Liver (tissue), 9 donors: ENCODE results near the gene SLC38A11. TPM values are rescaled to one million over a fixed set of nuclear protein-coding genes. Genes with fewer than 3 reads are reported as not detected.

Experiments used
- DNase-seq: peaks from one replicate; pipeline ENCODE4 v3.0.0-alpha.2; 2017; ENCODE audit warnings: low spot score
- H3K27ac ChIP-seq, 2 donors: one replicate each; pipeline ENCODE4 v1.7.0; 2013; ENCODE audit warnings: inconsistent platforms in 2 of 2, low read length in 2 of 2, control low read depth in 1 of 2, low read depth in 1 of 2, mild to moderate bottlenecking in 1 of 2
- H3K27me3 ChIP-seq, 4 donors: one replicate each; pipeline versions ENCODE4 v1.6.1 to v1.7.0; 2013; ENCODE audit warnings: low read length in 3 of 4, inconsistent platforms in 1 of 4, mild to moderate bottlenecking in 1 of 4, moderate library complexity in 1 of 4; ENCODE audit not compliant: control insufficient read depth in 4 of 4, insufficient read depth in 4 of 4
- H3K36me3 ChIP-seq, 4 donors: one replicate each; pipeline versions ENCODE4 v1.6.1 to v1.7.0; 2013; ENCODE audit warnings: low read length in 3 of 4, mild to moderate bottlenecking in 3 of 4, low read depth in 1 of 4, moderate library complexity in 1 of 4; ENCODE audit not compliant: control insufficient read depth in 4 of 4, insufficient read depth in 3 of 4
- H3K4me1 ChIP-seq, 4 donors: one replicate each; pipeline versions ENCODE4 v1.6.1 to v1.7.0; 2013; ENCODE audit warnings: low read length in 3 of 4, mild to moderate bottlenecking in 3 of 4, moderate library complexity in 1 of 4; ENCODE audit not compliant: control insufficient read depth in 4 of 4, insufficient read depth in 4 of 4
- H3K4me3 ChIP-seq, 3 donors: one replicate each; pipeline versions ENCODE4 v1.6.1 to v1.7.0; 2013; ENCODE audit warnings: low read length in 3 of 3, control low read depth in 1 of 3, low read depth in 1 of 3, mild to moderate bottlenecking in 1 of 3
- H3K9ac ChIP-seq, 2 donors: one replicate each; pipeline ENCODE4 v1.7.0; 2013; ENCODE audit warnings: low read length in 2 of 2, mild to moderate bottlenecking in 2 of 2, moderate library complexity in 2 of 2, control low read depth in 1 of 2, low read depth in 1 of 2
- H3K9me3 ChIP-seq, 4 donors: one replicate each; pipeline versions ENCODE4 v1.6.1 to v1.7.0; 2013; ENCODE audit warnings: low read length in 3 of 4; ENCODE audit not compliant: control insufficient read depth in 4 of 4
- ATF3 ChIP-seq: IDR thresholded peaks from 2 replicates; pipeline ENCODE4 v1.6.1; 2016; ENCODE audit warnings: antibody characterized with exemption
- CTCF ChIP-seq: fragments of 150-350 bp; IDR thresholded peaks from 2 replicates; pipeline ENCODE4 v1.5.1; 2017; ENCODE audit warnings: improper control_type of control experiment, low read depth, low read length; ENCODE audit not compliant: missing input control
- EGR1 ChIP-seq, 2 donors: IDR thresholded peaks; 2 replicates each; pipeline ENCODE4 v1.6.1; 2016 to 2018; ENCODE audit warnings: antibody characterized with exemption in 2 of 2, low read depth in 2 of 2
- FOXA1 ChIP-seq: IDR thresholded peaks from 2 replicates; pipeline ENCODE4 v1.6.1; 2016; ENCODE audit warnings: antibody characterized with exemption
- GABPA ChIP-seq, 2 donors: IDR thresholded peaks in 1 of 2; conservative IDR thresholded peaks in 1 of 2; 2 replicates each; pipeline ENCODE4 v1.6.1; 2016; ENCODE audit warnings: antibody characterized with exemption in 2 of 2, mild to moderate bottlenecking in 1 of 2, moderate library complexity in 1 of 2
- HNF4A ChIP-seq, 2 donors: conservative IDR thresholded peaks; 2 replicates each; pipeline ENCODE4 v1.6.1; 2016; ENCODE audit warnings: antibody characterized with exemption in 2 of 2, mild to moderate bottlenecking in 2 of 2
- NR2F2 ChIP-seq: IDR thresholded peaks from 2 replicates; pipeline ENCODE4 v1.6.1; 2016; ENCODE audit warnings: antibody characterized with exemption
- RAD21 ChIP-seq, 2 donors: IDR thresholded peaks; 2 replicates each; pipeline ENCODE4 v1.6.1; 2016; ENCODE audit warnings: antibody characterized with exemption in 2 of 2, mild to moderate bottlenecking in 2 of 2
- RXRA ChIP-seq, 2 donors: IDR thresholded peaks; 2 replicates each; pipeline ENCODE4 v1.6.1; 2017 to 2018; ENCODE audit warnings: antibody characterized with exemption in 2 of 2, mild to moderate bottlenecking in 1 of 2
- YY1 ChIP-seq: IDR thresholded peaks from 2 replicates; pipeline ENCODE4 v1.6.1; 2016; ENCODE audit warnings: antibody characterized with exemption, mild to moderate bottlenecking
- ZBTB33 ChIP-seq: IDR thresholded peaks from 2 replicates; pipeline ENCODE4 v1.6.1; 2016; ENCODE audit warnings: antibody characterized with exemption
- WGBS: extraction: QIAGEN DNeasy Blood & Tissue Kit; methylation state at CpG from one replicate; pipeline ENCODE4 v1.1.7; 2013; 5-methylcytosine and 5-hydroxymethylcytosine counted together
- polyA plus RNA-seq, 2 donors: library from polyadenylated mRNA; stranded (reverse) in 1 of 2; unstranded in 1 of 2; fragments of 200-250 nt in 1 of 2; fragments of >200 nt in 1 of 2; fragmentation: Nextera tagmentation in 1 of 2; extraction: Ambion mirVana in 1 of 2; gene quantifications; one replicate each; pipeline versions ENCODE4 v1.2.1 to v1.2.3, GENCODE V29; 2013 to 2015
- total RNA-seq, 2 donors: library from RNA; depleted of rRNA; stranded (reverse); fragments of >200 nt; gene quantifications; one replicate each; pipeline ENCODE4 v1.2.3, GENCODE V29; 2014
- donor health status: healthy.
- donor health status: healthy.
- donor health status: healthy.
- donor health status: healthy.
- donor health status: healthy.

SLC38A11 gene
- total and polyA plus RNA-seq, 4 donors, result 0.54 to 3.3 (median 2.3) TPM

GRCh38 chr2:164911832-164912231, 43.5 kb downstream of the SLC38A11 start:
- H3K27ac ChIP-seq, result peak overlapping the region in 1 of 2 donors; percentile 29

GRCh38 chr2:164910101-164910899, 45.0 kb downstream of the SLC38A11 start:
- H3K36me3 ChIP-seq, result no peaks in the 10 kb centered on the region
- H3K9ac ChIP-seq, result peak overlapping the region; percentile 2 to 48
- H3K27me3 ChIP-seq, result no peaks in the 10 kb centered on the region
- no peak overlapping the region for H3K4me3 ChIP-seq
- no peak for DNase-seq
- TF ChIP-seq EGR1 (IDR thresholded peaks at IDR 0.05; ENCODE audit: low read depth in 2 of 2), result no peak
- no peak for TF ChIP-seq RAD21 (IDR thresholded peaks at IDR 0.05)
- no peak for TF ChIP-seq FOXA1
- no peak for TF ChIP-seq NR2F2
- peak; percentile 16 for TF ChIP-seq YY1
- no peak for TF ChIP-seq GABPA (IDR thresholded peaks at IDR 0.05 in 1 of 2, conservative IDR thresholded peaks at IDR 0.05 in 1 of 2)
- TF ChIP-seq ATF3, result no peak
- peak in 1 of 2 donors; percentile 18 for TF ChIP-seq HNF4A (conservative IDR thresholded peaks at IDR 0.05)
- no peak for TF ChIP-seq CTCF
- TF ChIP-seq ZBTB33, result no peak
- no peak for TF ChIP-seq RXRA (IDR thresholded peaks at IDR 0.05)
- H3K27ac ChIP-seq, result peak overlapping the region; percentile 38 to 55
- WGBS, result 20% methylated on average over 6 of the region's 6 CpGs
- no peaks in the 10 kb centered on the region for H3K9me3 ChIP-seq
- H3K4me1 ChIP-seq, result peaks cover 6 to 40% (median 34%) of the 10 kb centered on the region in 4 donors

More at GRCh38 chr2:164911832-164912231, 43.5 kb downstream of the SLC38A11 start:
- Histone ChIP-seq H3K4me1 (peaks cover 6 to 40% (median 34%) of the 10 kb centered on the region in 4 donors), H3K9me3 (no peaks in the 10 kb centered on the region), H3K9ac (no peak overlapping the region), H3K27me3 (no peaks in the 10 kb centered on the region), H3K36me3 (no peaks in the 10 kb centered on the region), H3K4me3 (no peak overlapping the region)
- no peak for DNase-seq
- 22% methylated on average over 1 of the region's 1 CpG for WGBS
- TF ChIP-seq GABPA (IDR thresholded peaks at IDR 0.05 in 1 of 2, conservative IDR thresholded peaks at IDR 0.05 in 1 of 2), result no peak
- no peak for TF ChIP-seq RAD21 (IDR thresholded peaks at IDR 0.05)
- no peak for TF ChIP-seq ZBTB33
